ENCODE measurements around the gene POLR1A. TPM values are rescaled to one million over a fixed set of nuclear protein-coding genes. Genes with fewer than 3 reads are reported as not detected.

POLR1A gene
- polyA plus RNA-seq, 3 donors: 0.45 to 2.1 (median 1.6) TPM

- no peak for DNase-seq
- intact Hi-C loops (cut with micrococcal nuclease): no loop called here
- H3K4me1 Mint-ChIP-seq: peaks cover 12% of the 10 kb centered on the region
- H3K36me3 Mint-ChIP-seq: peaks cover 79 to 89% of the 10 kb centered on the region in 2 donors
- Histone ChIP-seq H3K27ac (ENCODE audit: low read depth in 1 of 2, low read length in 2 of 2) (no peak overlapping the region), H3K79me2 (ENCODE audit: insufficient read depth, low read length) (no peaks in the 10 kb centered on the region), H4K20me1 (ENCODE audit: insufficient read depth, low read length) (no peaks in the 10 kb centered on the region), H3K9ac (ENCODE audit: insufficient read depth, low read length, poor library complexity, severe bottlenecking) (no peak overlapping the region), H3K36me3 (replicated peaks in 1 of 2; ENCODE audit: control insufficient read depth in 1 of 2, insufficient read depth in 2 of 2, low read length in 2 of 2) (peaks cover 69 to 79% of the 10 kb centered on the region in 2 donors), H3K27me3 (ENCODE audit: control insufficient read depth in 2 of 2, insufficient read depth in 2 of 2, low read length in 2 of 2) (no peaks in the 10 kb centered on the region), H3K4me2 (replicated peaks; ENCODE audit: extremely low read depth, low read length, poor library complexity, severe bottlenecking) (no peak overlapping the region), H3K9me3 (replicated peaks in 1 of 2; ENCODE audit: control insufficient read depth in 1 of 2, insufficient read depth in 1 of 2, low read length in 2 of 2) (no peaks in the 10 kb centered on the region), H2AFZ (ENCODE audit: insufficient read depth, low read depth, low read length, poor library complexity, severe bottlenecking) (no peak overlapping the region), H3K4me3 (replicated peaks in 1 of 3; ENCODE audit: low read depth in 2 of 3, low read length in 3 of 3) (no peak overlapping the region), H3K4me1 (ENCODE audit: control insufficient read depth in 1 of 2, insufficient read depth in 2 of 2, low read length in 2 of 2) (peaks cover 3 to 9% of the 10 kb centered on the region in 2 donors)
- peak overlapping the region in 3 of 7 donors; percentile 17 to 75 (median 57) for H3K27ac Mint-ChIP-seq
- no peak for TF ChIP-seq CTCF (IDR thresholded peaks at IDR 0.05)
- H3K27me3 Mint-ChIP-seq (ENCODE audit: low read depth in 3 of 3): no peaks in the 10 kb centered on the region
- peaks cover 0 to 3% (median 0%) of the 10 kb centered on the region in 7 donors for H3K9me3 Mint-ChIP-seq
- no peak overlapping the region for H3K4me3 Mint-ChIP-seq
- WGBS (ENCODE audit: insufficient coverage): 78% methylated on average over 18 of the region's 33 CpGs
These were observed 77.5 kb downstream of the POLR1A start for GRCh38 chr2:86027922-86028765.

GRCh38 chr2:86027196-86027921 lies 78.3 kb downstream of the POLR1A start:
- no peaks in the 10 kb centered on the region for H3K79me2 ChIP-seq (ENCODE audit: insufficient read depth, low read length)
- Mint-ChIP-seq H3K27ac (peak overlapping the region in 2 of 7 donors; percentile 74), H3K4me3 (no peak overlapping the region), H3K9me3 (peaks cover 0 to 3% (median 0%) of the 10 kb centered on the region in 7 donors), H3K27me3 (ENCODE audit: low read depth in 3 of 3) (no peaks in the 10 kb centered on the region), H3K4me1 (peaks cover 9% of the 10 kb centered on the region), H3K36me3 (peaks cover 71 to 81% of the 10 kb centered on the region in 2 donors)
- TF ChIP-seq CTCF (IDR thresholded peaks at IDR 0.05): no peak
- no peak overlapping the region for H3K4me3 ChIP-seq (replicated peaks in 1 of 3; ENCODE audit: low read depth in 2 of 3, low read length in 3 of 3)
- no peaks in the 10 kb centered on the region for H3K9me3 ChIP-seq (replicated peaks in 1 of 2; ENCODE audit: control insufficient read depth in 1 of 2, insufficient read depth in 1 of 2, low read length in 2 of 2)
- WGBS (ENCODE audit: insufficient coverage): 91% methylated on average over 12 of the region's 17 CpGs
- H3K27ac ChIP-seq (ENCODE audit: low read depth in 1 of 2, low read length in 2 of 2): no peak overlapping the region
- H3K9ac ChIP-seq (ENCODE audit: insufficient read depth, low read length, poor library complexity, severe bottlenecking): no peak overlapping the region
- H3K27me3 ChIP-seq (ENCODE audit: control insufficient read depth in 2 of 2, insufficient read depth in 2 of 2, low read length in 2 of 2): no peaks in the 10 kb centered on the region
- no peak overlapping the region for H2AFZ ChIP-seq (ENCODE audit: insufficient read depth, low read depth, low read length, poor library complexity, severe bottlenecking)
- intact Hi-C loops (cut with micrococcal nuclease): no loop called here
- no peak for DNase-seq
- H3K36me3 ChIP-seq (replicated peaks in 1 of 2; ENCODE audit: control insufficient read depth in 1 of 2, insufficient read depth in 2 of 2, low read length in 2 of 2): peaks cover 62 to 72% of the 10 kb centered on the region in 2 donors
- no peaks in the 10 kb centered on the region for H4K20me1 ChIP-seq (ENCODE audit: insufficient read depth, low read length)
- H3K4me2 ChIP-seq (replicated peaks; ENCODE audit: extremely low read depth, low read length, poor library complexity, severe bottlenecking): no peak overlapping the region
- H3K4me1 ChIP-seq (ENCODE audit: control insufficient read depth in 1 of 2, insufficient read depth in 2 of 2, low read length in 2 of 2): peaks cover 3 to 9% of the 10 kb centered on the region in 2 donors
